CD14-positive monocyte (primary cell): ENCODE results near the gene RFTN2. TPM values are rescaled to one million over a fixed set of nuclear protein-coding genes. Genes with fewer than 3 reads are reported as not detected.

Source experiments
- DNase-seq, 3 donors: peaks; one replicate each; pipeline ENCODE4 v3.0.0-alpha.2; 2011 to 2022
- H2AFZ ChIP-seq: 2 replicates; pipeline ENCODE4 v1.6.0; 2012; ENCODE audit warnings: mild to moderate bottlenecking, low read depth, low read length, inconsistent platforms; ENCODE audit not compliant: insufficient read depth, poor library complexity, severe bottlenecking
- H3K27ac ChIP-seq, 2 donors: 1 replicate in 1 of 2; 2 replicates in 1 of 2; pipeline ENCODE4 v1.5.1; 2012 to 2013; ENCODE audit warnings: low read length in 2 of 2, control low read depth in 1 of 2, inconsistent platforms in 1 of 2, low read depth in 1 of 2, mild to moderate bottlenecking in 1 of 2
- H3K27me3 ChIP-seq, 2 donors: one replicate each; pipeline versions ENCODE4 v1.6.0 to v1.6.1; 2011 to 2013; ENCODE audit warnings: low read length in 2 of 2; ENCODE audit not compliant: control insufficient read depth in 2 of 2, insufficient read depth in 2 of 2
- H3K36me3 ChIP-seq, 2 donors: replicated peaks in 1 of 2; 1 replicate in 1 of 2; 2 replicates in 1 of 2; pipeline versions ENCODE4 v1.5.1 to v1.6.1; 2012 to 2013; ENCODE audit warnings: low read length in 2 of 2, control low read depth in 1 of 2, inconsistent platforms in 1 of 2, mild to moderate bottlenecking in 1 of 2; ENCODE audit not compliant: insufficient read depth in 2 of 2, control insufficient read depth in 1 of 2
- H3K4me1 ChIP-seq, 2 donors: 1 replicate in 1 of 2; 2 replicates in 1 of 2; pipeline versions ENCODE4 v1.5.1 to v1.6.1; 2012 to 2013; ENCODE audit warnings: low read length in 2 of 2, control low read depth in 1 of 2, inconsistent platforms in 1 of 2, mild to moderate bottlenecking in 1 of 2, moderate library complexity in 1 of 2; ENCODE audit not compliant: insufficient read depth in 2 of 2, control insufficient read depth in 1 of 2
- H3K4me2 ChIP-seq: replicated peaks from 2 replicates; pipeline ENCODE3; 2012; ENCODE audit warnings: low read length, moderate library complexity, mild to moderate bottlenecking; ENCODE audit not compliant: poor library complexity, severe bottlenecking; ENCODE audit errors: extremely low read depth
- H3K4me3 ChIP-seq, 3 experiments: fragments of 200-600 bp in 1 of 3; sonication (generic) in 1 of 3; replicated peaks in 1 of 3; 1 replicate in 2 of 3; 2 replicates in 1 of 3; pipeline ENCODE4 v1.5.1; 2011 to 2013; ENCODE audit warnings: low read length in 3 of 3, mild to moderate bottlenecking in 3 of 3, control low read depth in 2 of 3, low read depth in 2 of 3, inconsistent platforms in 1 of 3, moderate library complexity in 1 of 3
- H3K79me2 ChIP-seq: 2 replicates; pipeline ENCODE4 v1.6.0; 2012; ENCODE audit warnings: mild to moderate bottlenecking, control low read depth, inconsistent platforms, low read length, moderate library complexity; ENCODE audit not compliant: insufficient read depth
- H3K9ac ChIP-seq: 2 replicates; pipeline ENCODE4 v1.6.0; 2017; ENCODE audit warnings: low read length, mild to moderate bottlenecking; ENCODE audit not compliant: insufficient read depth, poor library complexity, severe bottlenecking
- H3K9me3 ChIP-seq, 2 donors: replicated peaks in 1 of 2; 1 replicate in 1 of 2; 2 replicates in 1 of 2; pipeline versions ENCODE4 v1.5.1 to v1.6.1; 2012 to 2013; ENCODE audit warnings: low read length in 2 of 2, control low read depth in 1 of 2; ENCODE audit not compliant: control insufficient read depth in 1 of 2, insufficient read depth in 1 of 2
- H4K20me1 ChIP-seq: 2 replicates; pipeline ENCODE4 v1.6.0; 2012; ENCODE audit warnings: mild to moderate bottlenecking, low read length, control low read depth, moderate library complexity; ENCODE audit not compliant: insufficient read depth
- H3K27ac Mint-ChIP-seq, 7 donors: one replicate each; pipeline ENCODE4 v1.8.0; 2020; ENCODE audit warnings: mild to moderate bottlenecking in 7 of 7, mixed read lengths in 7 of 7, moderate library complexity in 6 of 7, inconsistent platforms in 2 of 7
- H3K27me3 Mint-ChIP-seq, 3 donors: one replicate each; pipeline ENCODE4 v1.8.0; 2021 to 2022; ENCODE audit warnings: low read depth in 3 of 3, mild to moderate bottlenecking in 3 of 3, mixed read lengths in 3 of 3, moderate library complexity in 3 of 3, inconsistent platforms in 1 of 3
- H3K36me3 Mint-ChIP-seq, 2 donors: one replicate each; pipeline ENCODE4 v1.8.0; 2020; ENCODE audit warnings: mixed read lengths in 2 of 2, inconsistent platforms in 1 of 2, mild to moderate bottlenecking in 1 of 2
- H3K4me1 Mint-ChIP-seq: one replicate; pipeline ENCODE4 v1.8.0; 2020; ENCODE audit warnings: mild to moderate bottlenecking, mixed read lengths
- H3K4me3 Mint-ChIP-seq, 2 donors: one replicate each; pipeline ENCODE4 v1.8.0; 2020; ENCODE audit warnings: mild to moderate bottlenecking in 2 of 2, mixed read lengths in 2 of 2, moderate library complexity in 1 of 2
- H3K9me3 Mint-ChIP-seq, 7 donors: one replicate each; pipeline ENCODE4 v1.8.0; 2020 to 2022; ENCODE audit warnings: mixed read lengths in 7 of 7, mild to moderate bottlenecking in 6 of 7, moderate library complexity in 6 of 7, inconsistent platforms in 2 of 7
- CTCF ChIP-seq: fragments of 200-600 bp; IDR thresholded peaks from one replicate; pipeline ENCODE4 v1.8.0; 2022; ENCODE audit warnings: antibody characterized with exemption, mild to moderate bottlenecking
- WGBS: methylation state at CpG from one replicate; pipeline ENCODE4 v1.1.5; 2013; ENCODE audit warnings: missing lambda C conversion rate; ENCODE audit not compliant: insufficient coverage; 5-methylcytosine and 5-hydroxymethylcytosine counted together
- intact Hi-C, 2 donors: fragments of 100-400 bp; cut with micrococcal nuclease; formaldehyde crosslinking; loops; one replicate each; pipeline versions ENCODE4 v1.15.0 to v1.15.1; 2023
- polyA plus RNA-seq, 3 donors: library from polyadenylated mRNA; depleted of rRNA in 1 of 3; unstranded in 2 of 3; stranded (reverse) in 1 of 3; fragments of 300-500 nt in 2 of 3; fragments of >200 nt in 1 of 3; fragmentation: Illumina TruSeq in 2 of 3; gene quantifications; 1 replicate in 2 of 3; 2 replicates in 1 of 3; pipeline ENCODE4 v1.2.3, GENCODE V29; 2012 to 2021

RFTN2 gene
- polyA plus RNA-seq, 3 donors = 0.02 TPM; not detected in 2

- H3K27ac ChIP-seq = no peak overlapping the region
- H3K4me1 ChIP-seq = no peaks in the 10 kb centered on the region
- no peaks in the 10 kb centered on the region for H3K9me3 Mint-ChIP-seq
- H3K27ac Mint-ChIP-seq = peak overlapping the region in 1 of 7 donors; percentile 32
- H3K4me1 Mint-ChIP-seq = peaks cover 3% of the 10 kb centered on the region
- 100% methylated on average over 2 of the region's 5 CpGs for WGBS
- H3K4me3 ChIP-seq = no peak overlapping the region
- H3K9ac ChIP-seq = no peak overlapping the region
- no peak for DNase-seq
- no peak overlapping the region for H2AFZ ChIP-seq
- no peaks in the 10 kb centered on the region for H3K9me3 ChIP-seq
- intact Hi-C loops = no loop called here
- H3K27me3 ChIP-seq = no peaks in the 10 kb centered on the region
- H4K20me1 ChIP-seq = peaks cover 51% of the 10 kb centered on the region
- TF ChIP-seq CTCF = no peak
- H3K27me3 Mint-ChIP-seq = no peaks in the 10 kb centered on the region
- H3K4me2 ChIP-seq = no peak overlapping the region
- H3K4me3 Mint-ChIP-seq = no peak overlapping the region
- H3K36me3 ChIP-seq = peaks cover 74 to 88% of the 10 kb centered on the region in 2 donors
- peaks cover 60 to 87% of the 10 kb centered on the region in 2 donors for H3K36me3 Mint-ChIP-seq
- peaks cover 25% of the 10 kb centered on the region for H3K79me2 ChIP-seq
Observed at GRCh38 chr2:197548582-197548981, 126.8 kb downstream of the RFTN2 start.

- Mint-ChIP-seq H3K27me3 (no peaks in the 10 kb centered on the region), H3K27ac (peak overlapping the region in 4 of 7 donors; percentile 3 to 67 (median 53))
Observed at GRCh38 chr2:197547163-197547900, 128.1 kb downstream of the RFTN2 start.

More at GRCh38 chr2:197547163-197547900, 128.1 kb downstream of the RFTN2 start:
- peaks cover 28% of the 10 kb centered on the region for H3K79me2 ChIP-seq
- H3K4me3 Mint-ChIP-seq = no peak overlapping the region
- WGBS = 96% methylated on average over 3 of the region's 5 CpGs
- no peak overlapping the region for H2AFZ ChIP-seq
- H3K9me3 Mint-ChIP-seq = no peaks in the 10 kb centered on the region
- H3K4me1 Mint-ChIP-seq = peaks cover 3% of the 10 kb centered on the region
- intact Hi-C loops = no loop called here
- no peak overlapping the region for H3K4me2 ChIP-seq
- no peak for TF ChIP-seq CTCF
- peak overlapping the region in 1 of 2 donors; percentile 16 for H3K27ac ChIP-seq
- no peak for DNase-seq
- peaks cover 60% of the 10 kb centered on the region for H4K20me1 ChIP-seq
- H3K9me3 ChIP-seq = no peaks in the 10 kb centered on the region
- no peaks in the 10 kb centered on the region for H3K4me1 ChIP-seq
- H3K4me3 ChIP-seq = no peak overlapping the region
- no peak overlapping the region for H3K9ac ChIP-seq
- no peaks in the 10 kb centered on the region for H3K27me3 ChIP-seq
- H3K36me3 Mint-ChIP-seq = peaks cover 62 to 86% of the 10 kb centered on the region in 2 donors
- peaks cover 76 to 88% of the 10 kb centered on the region in 2 donors for H3K36me3 ChIP-seq
